ENCODE results near the gene TMC8.

Gene TMC8

GRCh38 chr17:78120537-78120936 is 10.0 kb upstream of the TMC8 start:
- no peak for DNase-seq (ENCODE audit: low read depth in 2 of 2)
- TF ChIP-seq CTCF (IDR thresholded peaks at IDR 0.05; ENCODE audit: low read depth, low read length) = no peak
- H3K4me3 ChIP-seq (replicated peaks in 1 of 2; ENCODE audit: low read depth in 2 of 2, low read length in 2 of 2) = no peak overlapping the region

- H3K4me3 ChIP-seq (replicated peaks in 1 of 2; ENCODE audit: low read depth in 2 of 2, low read length in 2 of 2) = no peak overlapping the region
- DNase-seq (ENCODE audit: low read depth in 2 of 2) = no peak
- TF ChIP-seq CTCF (IDR thresholded peaks at IDR 0.05; ENCODE audit: low read depth, low read length) = no peak
Observed at GRCh38 chr17:78120971-78121800, 9.4 kb upstream of the TMC8 start.

- TF ChIP-seq CTCF (IDR thresholded peaks at IDR 0.05; ENCODE audit: low read depth, low read length) = no peak
- no peak for DNase-seq (ENCODE audit: low read depth in 2 of 2)
- H3K4me3 ChIP-seq (replicated peaks in 1 of 2; ENCODE audit: low read depth in 2 of 2, low read length in 2 of 2) = no peak overlapping the region
Observed at GRCh38 chr17:78121801-78122215, 8.8 kb upstream of the TMC8 start.

- no peak for TF ChIP-seq CTCF (IDR thresholded peaks at IDR 0.05; ENCODE audit: low read depth, low read length)
- no peak for DNase-seq (ENCODE audit: low read depth in 2 of 2)
- H3K4me3 ChIP-seq (replicated peaks in 1 of 2; ENCODE audit: low read depth in 2 of 2, low read length in 2 of 2) = no peak overlapping the region
Observed at GRCh38 chr17:78122216-78122930, 8.2 kb upstream of the TMC8 start.

GRCh38 chr17:78122931-78123249 is 7.7 kb upstream of the TMC8 start:
- DNase-seq (ENCODE audit: low read depth in 2 of 2) = no peak
- H3K4me3 ChIP-seq (replicated peaks in 1 of 2; ENCODE audit: low read depth in 2 of 2, low read length in 2 of 2) = no peak overlapping the region
- no peak for TF ChIP-seq CTCF (IDR thresholded peaks at IDR 0.05; ENCODE audit: low read depth, low read length)

GRCh38 chr17:78123258-78123929 is 7.2 kb upstream of the TMC8 start:
- H3K4me3 ChIP-seq (replicated peaks in 1 of 2; ENCODE audit: low read depth in 2 of 2, low read length in 2 of 2) = no peak overlapping the region
- no peak for DNase-seq (ENCODE audit: low read depth in 2 of 2)
- TF ChIP-seq CTCF (IDR thresholded peaks at IDR 0.05; ENCODE audit: low read depth, low read length) = no peak
